H1 (cell line): Measurements from ENCODE around the gene ADK. TPM values are rescaled to one million over a fixed set of nuclear protein-coding genes. Genes with fewer than 3 reads are reported as not detected.

ENCODE experiments used
- ATF3 ChIP-seq: IDR thresholded peaks from 2 replicates; pipeline ENCODE4 v1.6.1; 2011; ENCODE audit warnings: low read depth, mild to moderate bottlenecking, low read length; ENCODE audit not compliant: insufficient read depth
- CHD7 ChIP-seq: fragments of 300-600 bp; sonication (generic); IDR thresholded peaks from 2 replicates; pipeline ENCODE4 v1.7.1; 2012; ENCODE audit warnings: low read length, moderate library complexity, mild to moderate bottlenecking, inconsistent platforms; ENCODE audit not compliant: insufficient replicate concordance
- CTCF ChIP-seq, 3 experiments: IDR thresholded peaks; 1 replicate in 2 of 3; 2 replicates in 1 of 3; pipeline versions ENCODE4 v1.5.1 to v1.6.1; 2011; ENCODE audit warnings: low read length in 3 of 3, mild to moderate bottlenecking in 3 of 3, inconsistent platforms in 2 of 3, low read depth in 1 of 3, moderate library complexity in 1 of 3; ENCODE audit not compliant: insufficient read depth in 1 of 3; ENCODE audit errors: control extremely low read depth in 1 of 3
- RXRA ChIP-seq: IDR thresholded peaks from 2 replicates; pipeline ENCODE4 v1.6.1; 2011; ENCODE audit warnings: low read depth, mild to moderate bottlenecking, low read length, moderate library complexity; ENCODE audit not compliant: insufficient read depth
- TEAD4 ChIP-seq: IDR thresholded peaks from 2 replicates; pipeline ENCODE4 v1.6.1; 2012; ENCODE audit warnings: low read depth, low read length, inconsistent platforms, mixed read lengths
- polyA plus RNA-seq, 7 experiments: library from polyadenylated mRNA; depleted of rRNA in 3 of 7; stranded (reverse) in 5 of 7; unstranded in 2 of 7; fragments of >200 nt in 5 of 7; fragments of 200-250 nt in 2 of 7; gene quantifications; 1 replicate in 5 of 7; 2 replicates in 1 of 7; 4 replicates in 1 of 7; pipeline versions ENCODE4 v1.2.1 to v1.2.3, GENCODE V29; 2011 to 2013; ENCODE audit warnings: missing spikeins in 2 of 7, mixed read lengths in 2 of 7
- total RNA-seq: library from RNA; stranded (reverse); fragmentation: NEBNext Ultra II Directional; extraction: Animal tissue kit (Norgen Biotek cat#: 25700); gene quantifications from 2 replicates; pipeline ENCODE4 v1.2.1, GENCODE V29; 2021

The ADK gene
- total and polyA plus RNA-seq, 2 of the 8 experiments (the other 6 are each of a cell fraction or from before 2014, with no cell fraction given) = 12.3 to 42.4 TPM

- TF ChIP-seq CTCF (IDR thresholded peaks at IDR 0.05; ENCODE audit: control extremely low read depth in 1 of 3, insufficient read depth in 1 of 3, low read depth in 1 of 3, low read length in 3 of 3) (no peak), ATF3 (no peak), RXRA (no peak), CHD7 (no peak), TEAD4 (no peak)
These were observed 181.4 kb downstream of the ADK start (continued) for GRCh38 chr10:74332398-74332797.
